Measurements from ENCODE around the gene UBQLN4. TPM values are rescaled to one million over a fixed set of nuclear protein-coding genes. Genes with fewer than 3 reads are reported as not detected.
A peak's percentile ranks its signal among the peaks of the same experiment; 100 is the strongest.
"Not testable (repeated sequence)": the region's sequence is repeated elsewhere in the genome, so short reads cannot be mapped to it uniquely, and the experiment has no call there.

The UBQLN4 gene
- total RNA-seq, 1 donor: 13.0 TPM

DNA sequence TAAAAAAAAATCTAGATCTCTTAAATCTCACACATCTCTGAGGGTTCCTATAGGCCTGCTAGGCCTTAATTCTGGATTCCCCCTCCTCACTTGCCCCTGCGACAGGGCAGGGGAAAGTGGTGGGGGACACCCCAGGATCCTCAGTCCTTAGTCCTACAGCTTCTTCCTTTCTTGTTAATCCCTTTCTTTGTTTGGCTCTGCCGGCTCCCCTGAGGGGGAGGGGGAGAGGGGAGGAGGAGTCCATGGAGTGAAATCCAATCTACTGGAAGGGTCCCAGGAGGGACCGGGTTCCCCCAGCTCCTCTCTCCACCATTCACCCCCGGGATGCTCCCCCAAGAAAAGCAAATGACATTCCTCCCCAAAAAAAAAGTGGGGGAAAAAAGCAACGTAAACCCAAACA is 20.1 kb upstream of the UBQLN4 start:
- Histone ChIP-seq H3K4me3 (ENCODE audit: insufficient read depth, low read length) (no peak overlapping the region), H3K27me3 (ENCODE audit: insufficient read depth, low read length) (no peaks in the 10 kb centered on the region), H3K4me1 (ENCODE audit: insufficient read depth, low read length) (no peaks in the 10 kb centered on the region), H3K36me3 (ENCODE audit: insufficient read depth, low read length) (no peaks in the 10 kb centered on the region), H4K20me1 (ENCODE audit: insufficient read depth, low read length) (no peaks in the 10 kb centered on the region), H2AFZ (ENCODE audit: low read length) (no peak overlapping the region), H3K4me2 (ENCODE audit: insufficient read depth, low read length) (no peak overlapping the region), H3K27ac (ENCODE audit: low read depth, low read length) (no peak overlapping the region), H3K79me2 (ENCODE audit: insufficient read depth, low read length) (no peaks in the 10 kb centered on the region), H3K9me3 (ENCODE audit: low read depth, low read length) (no peaks in the 10 kb centered on the region)
- TF ChIP-seq, protein P1, sequence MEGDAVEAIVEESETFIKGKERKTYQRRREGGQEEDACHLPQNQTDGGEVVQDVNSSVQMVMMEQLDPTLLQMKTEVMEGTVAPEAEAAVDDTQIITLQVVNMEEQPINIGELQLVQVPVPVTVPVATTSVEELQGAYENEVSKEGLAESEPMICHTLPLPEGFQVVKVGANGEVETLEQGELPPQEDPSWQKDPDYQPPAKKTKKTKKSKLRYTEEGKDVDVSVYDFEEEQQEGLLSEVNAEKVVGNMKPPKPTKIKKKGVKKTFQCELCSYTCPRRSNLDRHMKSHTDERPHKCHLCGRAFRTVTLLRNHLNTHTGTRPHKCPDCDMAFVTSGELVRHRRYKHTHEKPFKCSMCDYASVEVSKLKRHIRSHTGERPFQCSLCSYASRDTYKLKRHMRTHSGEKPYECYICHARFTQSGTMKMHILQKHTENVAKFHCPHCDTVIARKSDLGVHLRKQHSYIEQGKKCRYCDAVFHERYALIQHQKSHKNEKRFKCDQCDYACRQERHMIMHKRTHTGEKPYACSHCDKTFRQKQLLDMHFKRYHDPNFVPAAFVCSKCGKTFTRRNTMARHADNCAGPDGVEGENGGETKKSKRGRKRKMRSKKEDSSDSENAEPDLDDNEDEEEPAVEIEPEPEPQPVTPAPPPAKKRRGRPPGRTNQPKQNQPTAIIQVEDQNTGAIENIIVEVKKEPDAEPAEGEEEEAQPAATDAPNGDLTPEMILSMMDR (IDR thresholded peaks at IDR 0.05; ENCODE audit: extremely low read depth, low read depth, low read length): no peak
- peak; percentile 58 for DNase-seq (ENCODE audit: insufficient read length, low spot score, missing footprints)

GRCh38 chr1:156073110-156073687 is 19.6 kb upstream of the UBQLN4 start:
- H3K4me3 ChIP-seq (ENCODE audit: insufficient read depth, low read length): no peak overlapping the region
- H3K27me3 ChIP-seq (ENCODE audit: insufficient read depth, low read length): no peaks in the 10 kb centered on the region
- no peak overlapping the region for H2AFZ ChIP-seq (ENCODE audit: low read length)
- no peaks in the 10 kb centered on the region for H3K4me1 ChIP-seq (ENCODE audit: insufficient read depth, low read length)
- no peaks in the 10 kb centered on the region for H3K36me3 ChIP-seq (ENCODE audit: insufficient read depth, low read length)
- H3K79me2 ChIP-seq (ENCODE audit: insufficient read depth, low read length): no peaks in the 10 kb centered on the region
- no peak overlapping the region for H3K4me2 ChIP-seq (ENCODE audit: insufficient read depth, low read length)
- no peaks in the 10 kb centered on the region for H3K9me3 ChIP-seq (ENCODE audit: low read depth, low read length)
- TF ChIP-seq, protein P1 (IDR thresholded peaks at IDR 0.05; ENCODE audit: extremely low read depth, low read depth, low read length): no peak
- no peaks in the 10 kb centered on the region for H4K20me1 ChIP-seq (ENCODE audit: insufficient read depth, low read length)
- no peak for DNase-seq (ENCODE audit: insufficient read length, low spot score, missing footprints)
- no peak overlapping the region for H3K27ac ChIP-seq (ENCODE audit: low read depth, low read length)

DNA sequence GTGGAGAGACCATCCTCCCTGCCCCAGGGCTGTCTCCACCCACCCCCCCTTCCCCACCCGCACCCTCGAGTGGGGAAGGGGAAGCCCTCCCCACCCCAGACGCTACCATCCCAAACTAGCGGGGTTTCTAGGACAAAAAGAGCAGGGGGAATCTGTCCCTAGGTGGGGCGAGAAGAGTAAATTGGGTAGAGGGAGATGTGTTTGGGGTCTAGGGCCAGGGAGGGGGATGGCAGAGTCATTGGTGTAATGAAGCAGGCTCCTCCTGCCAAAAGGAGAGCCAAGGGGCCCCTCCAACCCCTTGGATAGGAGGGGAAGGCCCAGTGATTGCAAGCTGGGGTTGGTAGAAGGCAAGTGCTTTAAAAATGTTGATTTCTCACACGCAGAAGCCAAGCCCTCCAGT is 18.7 kb upstream of the UBQLN4 start:
- Histone ChIP-seq H3K9me3 (ENCODE audit: low read depth, low read length) (no peaks in the 10 kb centered on the region), H3K4me2 (ENCODE audit: insufficient read depth, low read length) (no peak overlapping the region), H2AFZ (ENCODE audit: low read length) (no peak overlapping the region), H3K4me3 (ENCODE audit: insufficient read depth, low read length) (no peak overlapping the region), H3K27me3 (ENCODE audit: insufficient read depth, low read length) (no peaks in the 10 kb centered on the region), H3K36me3 (ENCODE audit: insufficient read depth, low read length) (no peaks in the 10 kb centered on the region), H3K4me1 (ENCODE audit: insufficient read depth, low read length) (no peaks in the 10 kb centered on the region), H4K20me1 (ENCODE audit: insufficient read depth, low read length) (no peaks in the 10 kb centered on the region), H3K79me2 (ENCODE audit: insufficient read depth, low read length) (no peaks in the 10 kb centered on the region), H3K27ac (ENCODE audit: low read depth, low read length) (no peak overlapping the region)
- no peak for DNase-seq (ENCODE audit: insufficient read length, low spot score, missing footprints)
- TF ChIP-seq, protein P1 (IDR thresholded peaks at IDR 0.05; ENCODE audit: extremely low read depth, low read depth, low read length): no peak

- H3K4me3 ChIP-seq (ENCODE audit: insufficient read depth, low read length); H3K4me1 ChIP-seq (ENCODE audit: insufficient read depth, low read length); H3K36me3 ChIP-seq (ENCODE audit: insufficient read depth, low read length); H2AFZ ChIP-seq (ENCODE audit: low read length); H3K27me3 ChIP-seq (ENCODE audit: insufficient read depth, low read length); H3K79me2 ChIP-seq (ENCODE audit: insufficient read depth, low read length); H3K27ac ChIP-seq (ENCODE audit: low read depth, low read length); DNase-seq (ENCODE audit: insufficient read length, low spot score, missing footprints); H3K4me2 ChIP-seq (ENCODE audit: insufficient read depth, low read length); H4K20me1 ChIP-seq (ENCODE audit: insufficient read depth, low read length); H3K9me3 ChIP-seq (ENCODE audit: low read depth, low read length): not testable (repeated sequence)
Observed at GRCh38 chr1:156071332-156071816, 17.8 kb upstream of the UBQLN4 start.
